SK-N-MC (cell line): Measurements from ENCODE around the gene EEFSEC.

Source experiments
- EZH2 ChIP-seq: fragments of 200-600 bp; sonication (generic); IDR thresholded peaks from one replicate; pipeline ENCODE4 v1.6.1; 2017; ENCODE audit warnings: antibody characterized with exemption
- FOXP2 ChIP-seq: optimal IDR thresholded peaks from 2 replicates; pipeline ENCODE3; 2011; ENCODE audit warnings: mild to moderate bottlenecking, moderate library complexity; ENCODE audit not compliant: insufficient read depth; ENCODE audit errors: extremely low read length, control extremely low read depth
- POLR2AphosphoS5 ChIP-seq: IDR thresholded peaks from 2 replicates; pipeline ENCODE4 v1.6.1; 2012; ENCODE audit warnings: mild to moderate bottlenecking, low read depth, low read length, borderline replicate concordance

DNA sequence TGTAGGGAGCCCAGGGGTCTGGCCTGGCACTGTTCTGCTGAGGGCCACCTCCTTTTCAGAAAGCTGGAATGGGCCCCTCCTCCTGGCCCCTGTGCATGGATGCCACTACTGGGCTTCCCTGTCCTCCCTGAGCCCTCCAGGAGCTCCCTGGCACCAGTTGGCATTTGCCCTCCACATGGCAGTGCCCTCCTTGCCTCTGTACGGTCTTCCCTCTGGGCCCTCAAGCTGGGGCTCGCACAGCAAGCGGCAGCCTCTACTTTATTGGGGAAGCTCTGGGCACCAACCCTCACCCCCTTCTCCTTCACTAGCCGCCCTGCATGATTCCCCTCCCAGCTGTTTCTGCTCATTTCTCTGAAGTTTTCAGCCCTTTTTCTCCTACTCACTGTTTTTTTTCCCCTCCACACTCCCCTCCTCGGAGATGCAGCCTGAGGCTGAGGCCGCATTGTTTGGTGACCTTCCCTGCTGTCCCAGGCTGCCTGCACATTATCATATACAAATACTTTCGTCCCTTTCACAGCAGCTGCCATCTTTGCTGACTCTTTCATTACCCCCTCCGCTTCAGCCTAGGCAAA, 127.3 kb downstream of the EEFSEC start:
- TF ChIP-seq EZH2 (no peak), POLR2AphosphoS5 (no peak), FOXP2 (no peak)
